GM19438 (cell line): ENCODE results near the gene PIERCE2.
"Not testable (repeated sequence)": the region's sequence is repeated elsewhere in the genome, so short reads cannot be mapped to it uniquely, and the experiment has no call there.

Source experiments
- ATAC-seq: cut with Tn5 transposase; IDR thresholded peaks from one replicate; pipeline ENCODE4 v1.9.1; 2021; ENCODE audit warnings: low read depth; ENCODE audit not compliant: unreplicated experiment

The PIERCE2 gene

DNA sequence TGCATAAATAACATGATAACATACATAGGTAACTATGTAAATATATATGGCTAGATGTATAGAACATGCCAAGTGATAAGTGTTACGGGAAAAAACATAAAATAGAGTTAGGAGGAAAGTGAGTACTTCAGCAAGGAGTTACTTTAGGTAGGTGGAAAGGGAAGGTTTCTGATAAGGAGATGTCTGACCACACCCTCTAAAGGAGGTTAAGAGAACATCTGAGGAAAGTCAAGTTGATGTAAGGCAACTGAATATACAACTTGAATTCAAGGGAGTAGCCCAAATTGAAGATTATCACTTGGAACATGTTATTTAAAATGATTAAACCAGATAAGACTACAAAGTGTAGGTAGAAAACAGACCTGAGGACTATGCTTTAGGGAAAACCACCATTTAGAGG is 13.8 kb downstream of the PIERCE2 start:
- no peak for ATAC-seq

DNA sequence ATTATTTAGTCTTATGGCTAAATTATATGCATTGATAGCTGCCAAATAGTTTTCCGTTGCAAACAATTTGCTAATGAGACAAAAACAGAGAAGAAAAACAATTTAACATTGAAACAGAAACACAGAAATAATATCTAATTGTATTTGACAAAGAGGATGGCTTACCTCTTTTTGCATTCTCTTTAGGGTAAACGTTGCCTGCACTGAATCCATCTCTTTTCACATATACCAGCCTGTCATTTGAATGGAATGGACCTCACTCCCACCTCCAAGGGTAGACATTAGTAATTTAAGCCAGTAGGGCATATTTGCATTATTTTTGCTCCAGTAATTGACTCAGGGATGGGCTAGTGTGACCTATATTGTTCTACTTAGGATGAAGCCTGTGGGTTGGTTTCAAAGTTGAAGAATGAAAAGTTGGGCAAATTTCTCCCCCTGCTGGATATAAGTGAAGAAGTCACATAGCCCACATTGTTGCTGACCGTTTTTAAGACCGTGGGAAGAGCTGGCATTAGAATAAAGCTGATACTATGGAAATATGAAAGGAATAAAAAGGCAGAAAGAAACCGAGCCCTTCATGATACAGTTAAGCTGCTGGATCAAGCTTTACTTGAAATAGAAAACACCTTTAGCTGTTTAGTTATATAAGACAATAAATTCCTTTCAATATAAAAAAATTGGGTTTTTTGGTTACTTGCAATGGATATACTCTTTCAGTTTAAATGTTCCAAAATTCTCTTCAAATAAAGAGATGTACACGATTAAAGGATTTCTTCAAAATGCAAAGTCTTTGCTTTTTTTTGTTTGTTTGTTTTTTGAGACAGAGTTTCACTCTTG is 26.9 kb downstream of the PIERCE2 start:
- ATAC-seq: peak; percentile 62

DNA sequence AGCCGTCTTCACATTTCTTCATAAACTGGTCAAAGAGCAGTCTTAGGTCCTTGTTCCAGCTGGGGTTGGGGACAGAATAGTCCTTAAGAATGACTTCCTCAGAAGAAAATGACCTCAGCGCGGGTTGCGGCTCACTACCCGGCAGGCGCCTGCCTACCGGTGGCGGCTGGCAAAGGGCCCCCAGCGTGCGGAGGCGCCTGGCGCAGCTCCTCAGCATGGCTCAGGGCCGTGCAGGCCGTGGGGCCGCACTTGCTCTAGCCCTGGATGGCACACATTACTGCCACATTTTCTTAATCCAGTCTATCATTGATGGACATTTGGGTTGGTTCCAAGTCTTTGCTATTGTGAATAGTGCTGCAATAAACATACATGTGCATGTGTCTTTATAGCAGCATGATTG is 34.8 kb downstream of the PIERCE2 start:
- not testable (repeated sequence) for ATAC-seq

DNA sequence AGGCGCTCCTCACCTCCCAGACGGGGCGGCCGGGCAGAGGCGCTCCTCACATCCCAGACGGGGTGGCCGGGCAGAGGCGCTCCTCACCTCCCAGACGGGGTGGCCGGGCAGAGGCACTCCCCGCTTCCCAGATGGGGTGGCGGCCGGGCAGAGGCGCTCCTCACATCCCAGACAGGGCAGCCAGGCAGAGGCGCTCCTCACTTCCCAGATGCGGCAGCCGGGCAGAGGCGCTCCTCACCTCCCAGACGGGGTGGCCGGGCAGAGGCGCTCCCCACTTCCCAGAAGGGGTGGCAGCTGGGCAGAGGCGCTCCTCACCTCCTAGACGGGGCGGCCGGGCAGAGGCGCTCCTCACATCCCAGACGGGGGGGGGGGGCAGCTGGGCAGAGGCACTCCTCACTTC is 37.6 kb downstream of the PIERCE2 start:
- not testable (repeated sequence) for ATAC-seq

DNA sequence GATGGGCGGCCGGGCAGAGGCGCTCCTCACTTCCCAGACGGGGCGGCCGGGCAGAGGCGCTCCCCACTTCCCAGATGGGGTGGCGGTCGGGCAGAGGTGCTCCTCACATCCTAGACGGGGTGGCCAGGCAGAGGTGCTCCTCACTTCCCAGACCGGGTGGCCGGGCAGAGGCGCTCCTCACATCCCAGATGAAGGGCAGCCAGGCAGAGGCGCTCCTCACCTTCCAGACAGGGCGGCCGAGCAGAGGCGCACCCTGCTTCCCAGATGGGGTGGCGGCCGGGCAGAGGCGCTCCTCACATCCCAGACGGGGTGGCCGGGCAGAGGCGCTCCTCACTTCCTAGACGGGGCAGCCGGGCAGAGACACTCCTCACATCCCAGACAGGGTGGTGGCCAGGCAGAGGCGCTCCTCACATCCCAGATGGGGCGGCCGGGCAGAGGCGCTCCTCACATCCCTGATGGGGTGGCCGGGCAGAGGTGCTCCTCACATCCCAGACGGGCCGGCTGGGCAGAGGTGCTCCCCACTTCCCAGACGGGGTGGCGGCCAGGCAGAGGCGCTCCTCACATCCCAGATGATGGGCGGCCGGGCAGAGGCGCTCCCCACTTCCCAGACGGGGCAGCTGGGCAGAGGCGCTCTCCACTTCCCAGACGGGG is 38.2 kb downstream of the PIERCE2 start:
- not testable (repeated sequence) for ATAC-seq

DNA sequence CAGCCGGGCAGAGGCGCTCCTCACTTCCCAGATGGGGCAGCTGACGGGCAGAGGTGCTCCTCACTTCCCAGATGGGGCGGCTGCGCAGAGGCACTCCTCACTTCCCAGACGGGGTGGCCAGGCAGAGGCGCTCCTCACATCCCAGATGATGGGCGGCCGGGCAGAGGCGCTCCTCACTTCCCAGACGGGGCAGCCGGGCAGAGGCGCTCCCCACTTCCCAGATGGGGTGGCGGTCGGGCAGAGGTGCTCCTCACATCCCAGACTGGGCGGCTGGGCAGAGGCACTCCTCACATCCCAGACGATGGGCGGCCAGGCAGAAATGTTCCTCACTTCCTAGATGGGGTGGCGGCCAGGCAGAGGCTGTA is 38.7 kb downstream of the PIERCE2 start:
- ATAC-seq: not testable (repeated sequence)

DNA sequence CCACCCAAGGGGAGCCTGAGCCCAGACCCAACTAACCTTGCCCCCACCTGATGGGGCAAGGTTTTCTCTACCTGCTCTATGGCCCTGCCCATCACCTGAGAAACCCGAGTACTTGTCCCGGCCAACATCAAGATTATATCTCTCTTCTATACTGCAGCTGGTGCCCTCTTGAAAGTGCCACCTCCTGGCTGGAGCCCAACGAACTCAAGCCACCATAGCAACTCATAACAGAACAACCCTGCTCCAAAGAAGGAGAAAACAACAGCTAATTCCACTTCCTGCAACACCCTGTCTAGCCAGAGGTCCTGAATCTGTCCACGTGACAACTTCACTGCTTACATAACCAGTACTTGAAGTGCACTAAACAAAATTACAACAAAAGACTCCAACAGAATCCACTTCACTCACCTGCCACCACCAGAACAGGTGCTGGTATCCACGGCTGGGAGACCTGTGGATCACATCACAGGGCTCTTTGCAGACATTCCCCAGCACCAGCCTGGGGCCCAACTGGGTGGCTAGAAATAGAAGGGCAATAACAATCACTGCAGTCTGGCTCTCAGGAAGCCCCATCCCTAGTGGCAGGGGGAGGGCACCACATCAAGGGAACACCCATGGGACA is 49.2 kb downstream of the PIERCE2 start:
- no peak for ATAC-seq

DNA sequence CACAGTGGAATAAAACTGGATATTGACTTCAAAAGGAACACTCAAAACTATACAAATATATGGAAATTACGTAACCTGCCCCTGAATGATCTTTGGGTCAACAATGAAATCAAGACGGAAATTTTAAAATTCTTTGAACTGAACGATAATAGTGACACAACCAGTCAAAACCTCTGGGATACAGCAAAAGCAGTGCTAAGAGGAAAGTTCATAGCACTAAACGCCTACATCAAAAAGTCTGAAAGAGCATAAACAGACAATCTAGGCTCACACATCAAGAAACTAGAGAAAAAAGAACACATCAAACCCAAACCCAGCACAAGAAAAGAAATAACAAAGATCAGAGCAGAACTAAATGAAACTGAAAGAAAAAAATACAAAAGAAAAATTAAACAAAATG is 53.2 kb downstream of the PIERCE2 start:
- ATAC-seq: no peak

DNA sequence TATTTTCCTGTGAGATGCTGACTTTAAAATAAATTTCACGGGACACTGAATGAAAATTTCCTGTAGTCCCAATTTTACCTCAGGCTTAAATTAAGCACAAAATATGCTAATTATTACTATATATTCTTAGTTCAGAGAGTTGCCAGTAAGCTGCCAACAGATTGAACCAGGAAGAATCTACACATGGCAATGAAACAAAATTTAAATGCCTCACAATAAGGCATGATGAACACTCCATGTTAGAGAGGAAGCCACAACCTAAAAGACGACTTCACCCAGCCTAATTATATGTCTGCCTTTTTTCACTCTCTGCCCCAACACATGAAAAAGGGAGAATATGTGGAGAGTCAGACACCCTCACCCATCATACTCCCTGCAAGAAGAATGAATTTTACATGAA is 60.0 kb downstream of the PIERCE2 start:
- no peak for ATAC-seq
